Erythroblast (primary cell): ENCODE measurements around the gene BRSK1.

Experiments
- DNase-seq, 2 experiments: peaks; one replicate each; lab custom pipeline; 2025; lab: John Stamatoyannopoulos, UW
- GATA1 ChIP-seq: IDR thresholded peaks from 2 replicates; pipeline ENCODE4 v1.6.1; 2011; ENCODE audit warnings: low read depth, mild to moderate bottlenecking, control low read depth, low read length, moderate library complexity
- POLR2A ChIP-seq: IDR thresholded peaks from 2 replicates; pipeline ENCODE4 v1.6.1; 2011; ENCODE audit warnings: mild to moderate bottlenecking, low read length

The BRSK1 gene

GRCh38 chr19:55273978-55274707 is 9.7 kb upstream of the BRSK1 start:
- no peak for TF ChIP-seq POLR2A
- no peak for TF ChIP-seq GATA1

DNA sequence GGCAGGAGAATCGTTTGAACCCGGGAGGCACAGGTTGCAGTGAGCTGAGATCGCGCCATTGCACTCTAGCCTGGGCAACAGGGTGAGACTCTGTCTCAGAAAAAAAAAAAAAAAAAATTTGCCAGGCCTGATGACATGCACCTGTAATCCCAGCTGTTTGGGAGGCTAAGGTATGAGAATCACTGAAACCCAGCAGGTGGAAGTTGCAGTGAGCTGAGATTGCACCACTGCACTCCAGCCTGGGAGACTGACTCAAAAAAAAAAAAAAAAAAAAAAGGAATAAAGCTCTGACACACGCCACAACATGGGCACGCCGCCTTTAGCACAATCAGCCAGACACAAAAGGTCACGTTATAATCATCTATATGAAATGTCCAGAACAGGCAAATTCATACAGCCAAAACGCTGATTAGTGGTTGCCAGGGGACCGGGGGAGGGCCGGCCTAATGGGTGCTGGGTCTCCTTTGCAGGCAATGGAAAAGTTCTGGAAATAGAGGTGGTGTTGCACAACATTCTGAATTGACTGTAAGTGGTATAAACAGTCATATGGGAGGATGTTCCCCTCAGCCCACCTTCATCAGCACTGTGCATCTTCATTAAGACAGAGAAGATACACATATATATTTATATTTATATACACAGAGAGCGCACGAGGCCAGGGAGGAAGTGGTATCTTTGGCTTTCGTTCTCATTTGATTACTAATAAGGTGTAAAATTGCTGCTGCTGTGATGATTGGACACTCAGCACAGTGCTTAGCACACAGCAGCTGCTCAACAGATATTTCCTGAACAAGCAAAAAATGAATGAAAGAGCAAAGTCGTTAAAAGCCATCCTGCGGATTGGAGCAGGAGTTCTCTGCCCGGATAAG is 7.7 kb upstream of the BRSK1 start:
- TF ChIP-seq POLR2A = no peak
- no peak for TF ChIP-seq GATA1
- DNase-seq = no peak

More at GRCh38 chr19:55273978-55274707, 9.7 kb upstream of the BRSK1 start:
- DNase-seq = no peak

DNA sequence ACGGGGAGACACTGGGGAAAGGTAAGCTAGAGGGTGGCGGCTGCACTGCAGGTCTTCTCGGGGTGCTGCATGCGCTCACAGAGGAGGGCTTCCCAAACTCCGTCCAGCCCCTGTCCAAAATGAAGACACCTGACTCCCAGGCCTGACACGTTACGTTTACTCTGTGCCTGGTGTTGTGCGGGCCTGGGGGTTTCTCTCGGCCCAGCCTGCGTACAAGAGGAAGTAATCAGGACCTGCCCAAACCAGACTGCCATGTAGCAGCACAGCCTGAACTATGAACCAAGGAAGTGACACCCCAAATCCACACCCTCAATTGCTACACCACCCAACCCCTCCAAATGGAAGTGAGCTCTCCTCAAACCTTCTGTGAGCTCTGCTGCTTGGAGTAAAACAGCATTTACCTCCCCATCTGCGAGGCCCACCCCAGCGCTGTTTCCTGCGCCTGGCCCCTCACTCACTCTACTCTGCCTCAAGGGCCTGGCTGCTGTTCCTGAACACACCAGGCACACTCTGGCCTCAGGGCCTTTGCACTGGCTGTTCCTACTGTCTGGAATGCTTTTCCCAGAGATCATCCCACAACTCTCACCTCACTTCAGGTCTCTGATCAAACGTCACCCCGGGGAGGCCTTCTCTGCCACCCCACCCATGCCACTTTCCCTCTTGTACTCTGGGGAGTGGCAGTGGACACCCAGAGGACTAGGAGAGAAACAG is 6.9 kb upstream of the BRSK1 start:
- TF ChIP-seq GATA1 (no peak), POLR2A (no peak)

DNA sequence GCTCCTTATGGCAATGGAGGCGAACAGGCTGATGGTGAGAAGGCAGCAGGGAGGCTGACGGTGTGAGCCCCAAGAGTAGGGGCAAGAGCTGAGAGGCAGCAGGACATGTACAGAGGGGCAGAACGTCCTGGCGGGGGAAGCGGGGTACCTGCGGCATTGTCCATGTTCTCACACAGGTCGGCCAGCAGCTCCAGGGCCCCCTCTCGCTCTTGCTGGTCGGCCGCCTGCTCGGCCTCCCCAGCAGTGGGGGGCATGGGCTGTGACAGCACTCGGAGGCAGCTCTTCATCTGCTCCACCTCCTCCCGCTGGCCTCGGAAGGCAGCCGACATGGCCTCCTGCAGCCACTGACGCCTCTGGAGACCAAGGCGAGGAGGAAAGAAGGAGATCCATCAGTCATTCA is 6.3 kb upstream of the BRSK1 start:
- no peak for DNase-seq
- TF ChIP-seq POLR2A (no peak), GATA1 (no peak)

More for the DNA sequence above, 6.9 kb upstream of the BRSK1 start:
- DNase-seq = no peak

DNA sequence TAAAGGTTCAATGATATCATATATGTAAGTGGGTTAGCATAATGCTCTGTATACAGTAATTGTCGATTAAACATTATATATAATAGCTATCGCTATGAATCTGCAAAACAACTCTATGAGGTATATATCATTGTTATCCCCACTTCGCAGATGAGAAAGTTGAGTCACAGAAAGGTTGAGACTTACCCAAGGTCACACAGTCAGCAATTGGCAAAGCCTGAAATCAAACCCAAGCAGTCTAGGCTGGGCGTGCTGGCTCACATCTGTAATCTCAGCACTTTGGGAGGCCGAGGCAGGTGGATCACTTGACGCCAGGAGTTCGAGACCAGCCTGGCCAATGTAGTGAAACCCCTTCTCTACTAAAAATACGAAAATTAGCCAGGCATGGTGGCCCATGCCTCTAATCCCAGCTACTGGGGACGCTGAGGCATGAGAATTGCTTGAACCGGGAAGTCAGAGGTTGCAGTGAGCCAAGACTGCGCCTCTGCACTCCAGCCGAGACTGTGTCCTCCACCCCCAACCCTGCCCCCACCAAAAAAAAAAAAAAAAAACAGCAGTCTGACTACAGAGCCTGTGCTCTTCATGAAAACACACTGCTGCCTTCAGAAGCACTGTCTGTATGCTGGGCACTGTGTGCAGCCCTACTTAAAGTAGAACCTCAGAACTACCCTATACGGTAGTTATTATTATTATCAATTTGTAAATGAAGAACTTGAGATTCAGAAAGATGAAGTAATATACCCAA is 5.2 kb upstream of the BRSK1 start:
- no peak for DNase-seq
- TF ChIP-seq POLR2A = no peak
- no peak for TF ChIP-seq GATA1

DNA sequence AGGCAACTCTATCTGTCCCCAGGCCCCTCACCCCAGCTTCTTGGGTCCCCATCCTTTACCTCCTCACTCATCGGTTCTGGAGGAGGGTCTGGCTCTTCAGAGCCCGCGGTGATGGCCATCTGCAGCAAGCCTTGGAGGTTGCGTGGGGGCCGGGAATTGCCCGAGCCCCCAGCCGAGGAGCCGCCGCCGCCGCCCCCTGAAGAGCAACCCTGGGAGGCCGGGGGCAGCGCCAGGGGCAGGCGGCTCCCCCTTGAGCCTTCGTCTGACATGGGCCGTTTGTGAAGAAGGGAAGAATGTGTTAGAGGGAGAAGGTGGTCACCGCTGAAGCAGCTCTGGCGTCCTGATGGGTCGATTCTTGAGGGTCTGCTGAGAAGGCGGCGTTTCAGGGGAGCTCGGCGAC is 4.5 kb upstream of the BRSK1 start:
- TF ChIP-seq GATA1 (no peak), POLR2A (no peak)
- DNase-seq = no peak

- DNase-seq = peak; percentile 97
- TF ChIP-seq POLR2A (peak; percentile 43), GATA1 (no peak)
Observed at GRCh38 chr19:55279770-55280643, 3.8 kb upstream of the BRSK1 start, which contains the start of gene HSPBP1. HSPBP1 (minus strand) TSS chr19:55280110; CDS start chr19:55279608, 502 bp downstream.

GRCh38 chr19:55284405-55285058 is 735 bp downstream of the BRSK1 start:
- TF ChIP-seq GATA1 = no peak
- no peak for TF ChIP-seq POLR2A

DNA sequence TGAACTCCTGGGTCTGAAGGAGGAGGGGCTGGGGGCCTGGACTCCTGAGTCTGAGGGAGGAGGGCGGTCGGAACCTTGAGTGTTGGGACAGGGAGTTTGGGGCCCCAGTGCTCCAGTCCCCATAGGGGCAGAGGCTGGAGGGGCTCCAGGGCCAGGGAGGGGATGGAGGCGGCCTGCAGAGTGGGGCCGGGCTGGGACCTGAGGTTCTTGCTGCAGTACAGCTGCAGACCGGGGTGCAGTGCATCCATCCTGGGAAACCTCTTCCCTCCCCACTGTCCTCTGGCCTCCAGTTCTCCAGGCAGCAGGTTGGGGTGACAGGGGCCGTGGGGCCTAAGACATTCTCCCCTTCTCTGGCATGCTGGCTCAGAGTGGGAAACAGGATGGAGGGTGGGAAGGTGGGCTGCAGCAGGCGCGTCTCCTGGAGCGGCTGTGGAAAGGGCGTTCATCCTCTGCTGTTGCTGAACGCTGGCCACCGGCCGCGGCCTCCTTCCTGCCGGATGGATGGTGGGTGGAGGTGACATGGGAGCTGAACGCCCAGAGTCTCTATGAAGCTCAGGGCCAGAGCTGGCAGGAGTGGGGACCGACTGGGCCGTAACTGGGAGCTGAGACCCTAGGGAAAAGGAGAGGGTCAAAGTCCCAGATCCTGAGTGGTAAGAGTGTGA is 1.6 kb downstream of the BRSK1 start:
- no peak for TF ChIP-seq GATA1
- TF ChIP-seq POLR2A = no peak
- DNase-seq = no peak

More at GRCh38 chr19:55284405-55285058, 735 bp downstream of the BRSK1 start:
- no peak for DNase-seq

DNA sequence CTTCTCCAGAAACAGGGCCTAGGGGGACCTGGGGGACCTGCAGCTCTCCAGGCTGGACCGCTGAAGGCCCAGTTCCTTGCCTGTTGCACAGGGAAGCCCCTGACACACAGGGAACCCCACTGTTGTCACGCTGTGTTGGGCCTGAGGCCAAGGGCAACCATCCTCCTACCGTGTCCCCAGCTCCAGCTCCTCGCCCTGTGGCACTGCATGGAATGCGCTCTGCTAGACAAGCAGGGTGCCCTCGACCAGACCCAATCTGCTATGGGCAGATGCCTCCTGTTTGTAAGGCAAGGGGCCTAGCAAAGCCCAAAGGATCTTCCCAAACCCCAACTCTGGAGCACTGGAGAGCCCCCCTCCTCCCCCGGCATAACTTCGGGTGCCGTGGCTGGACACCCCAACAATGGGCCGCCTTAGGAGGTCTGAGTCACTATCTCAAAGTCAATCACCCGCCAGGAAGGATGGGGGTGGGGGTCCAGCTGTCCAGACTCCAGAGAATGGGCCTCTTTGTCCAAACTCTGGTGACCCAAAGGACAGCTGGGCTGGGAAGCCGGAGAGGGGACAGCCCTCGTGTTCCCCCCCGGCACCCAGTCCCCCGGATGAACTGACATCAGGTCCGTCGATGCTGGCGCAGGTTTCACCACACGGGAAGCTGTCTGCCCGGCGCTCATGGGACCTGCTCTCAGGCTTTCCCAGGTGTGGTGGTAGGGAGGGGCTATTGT is 3.7 kb downstream of the BRSK1 start:
- no peak for DNase-seq
- TF ChIP-seq GATA1 (no peak), POLR2A (no peak)

DNA sequence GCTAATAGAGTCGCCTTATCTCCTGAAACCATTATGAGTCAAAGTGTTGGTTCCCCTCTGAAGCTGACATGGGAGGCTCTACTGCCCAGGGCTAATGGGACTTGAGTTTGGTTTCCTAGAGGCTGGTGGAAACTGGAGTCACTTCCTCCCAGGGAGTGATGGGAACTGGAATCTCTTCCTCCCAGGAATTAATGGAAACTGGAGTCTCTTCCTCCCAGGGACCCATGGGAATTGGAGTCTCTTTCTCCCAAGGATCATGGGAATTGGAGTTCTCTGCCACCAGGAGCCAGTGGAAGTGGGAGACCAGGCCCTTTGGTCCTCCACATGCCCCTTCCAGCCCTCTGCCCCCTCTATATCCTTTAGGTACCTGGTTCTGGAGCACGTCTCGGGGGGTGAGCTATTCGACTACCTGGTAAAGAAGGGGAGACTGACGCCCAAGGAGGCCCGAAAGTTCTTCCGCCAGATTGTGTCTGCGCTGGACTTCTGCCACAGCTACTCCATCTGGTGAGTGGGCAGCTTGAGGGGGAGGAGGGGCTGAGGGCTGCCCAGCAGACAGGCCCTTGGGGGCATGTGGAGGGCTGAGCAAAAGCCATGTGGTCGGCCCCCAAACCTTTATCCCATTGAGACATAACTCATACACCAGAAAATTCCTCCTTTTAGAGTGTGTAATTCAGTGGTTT is 5.5 kb downstream of the BRSK1 start:
- no peak for DNase-seq
- TF ChIP-seq GATA1 (no peak), POLR2A (no peak)
